Skeletal muscle satellite cell (primary cell): ENCODE results near the gene TP63.

Experiments used
- H3K27me3 ChIP-seq: 2 replicates; pipeline ENCODE4 v1.7.0; 2013; ENCODE audit warnings: low read length; ENCODE audit not compliant: control insufficient read depth, insufficient read depth
- H3K36me3 ChIP-seq: 2 replicates; pipeline ENCODE4 v1.7.0; 2013; ENCODE audit warnings: mild to moderate bottlenecking, control low read depth, low read length; ENCODE audit not compliant: insufficient read depth
- H3K4me1 ChIP-seq: 2 replicates; pipeline ENCODE4 v1.7.0; 2013; ENCODE audit warnings: low read length; ENCODE audit not compliant: control insufficient read depth, insufficient read depth
- H3K4me2 ChIP-seq: 2 replicates; pipeline ENCODE4 v1.7.0; 2013; ENCODE audit warnings: mild to moderate bottlenecking, low read length
- H3K4me3 ChIP-seq: 2 replicates; pipeline ENCODE4 v1.7.0; 2013; ENCODE audit warnings: low read length
- H3K9ac ChIP-seq: 2 replicates; pipeline ENCODE4 v1.7.0; 2013; ENCODE audit warnings: mild to moderate bottlenecking, low read depth, low read length, moderate library complexity
- H3K9me3 ChIP-seq: replicated peaks from 2 replicates; pipeline ENCODE4 v1.7.0; 2013; ENCODE audit warnings: mild to moderate bottlenecking, control low read depth, low read length

The TP63 gene

DNA sequence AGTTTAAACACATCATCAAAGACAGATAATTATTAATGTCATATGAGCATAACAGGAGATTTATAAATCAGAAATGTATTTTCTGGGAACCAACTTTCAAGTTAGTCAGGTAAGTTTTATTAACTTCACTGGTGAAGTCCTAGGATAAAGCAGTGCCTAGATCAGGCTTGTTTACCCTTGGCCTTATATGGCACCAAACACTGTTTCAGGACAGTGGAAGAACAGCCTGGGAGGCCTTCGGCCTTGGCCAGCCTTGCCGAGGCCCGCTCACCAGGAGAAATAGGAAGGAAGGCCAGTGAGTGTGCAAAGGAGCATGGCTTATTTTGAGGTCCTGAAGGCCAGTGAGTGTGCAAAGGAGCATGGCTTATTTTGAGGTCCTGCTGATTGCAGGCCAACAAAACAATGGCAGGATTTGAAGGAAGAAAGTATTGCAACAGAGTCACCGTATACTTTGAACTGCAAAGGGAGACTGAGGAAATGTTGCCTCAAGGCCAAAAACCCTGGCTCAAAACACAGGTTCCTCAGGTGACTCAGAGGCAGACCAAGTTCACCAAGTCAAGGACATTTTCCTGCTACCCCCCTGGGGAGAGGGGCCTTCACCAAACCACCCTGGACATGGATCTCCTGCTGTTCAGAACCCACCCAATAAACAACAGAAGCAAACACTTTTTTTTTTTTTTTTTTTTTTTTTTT, 174.3 kb downstream of the TP63 start:
- Histone ChIP-seq H3K4me1 (no peaks in the 10 kb centered on the region), H3K36me3 (no peaks in the 10 kb centered on the region)

DNA sequence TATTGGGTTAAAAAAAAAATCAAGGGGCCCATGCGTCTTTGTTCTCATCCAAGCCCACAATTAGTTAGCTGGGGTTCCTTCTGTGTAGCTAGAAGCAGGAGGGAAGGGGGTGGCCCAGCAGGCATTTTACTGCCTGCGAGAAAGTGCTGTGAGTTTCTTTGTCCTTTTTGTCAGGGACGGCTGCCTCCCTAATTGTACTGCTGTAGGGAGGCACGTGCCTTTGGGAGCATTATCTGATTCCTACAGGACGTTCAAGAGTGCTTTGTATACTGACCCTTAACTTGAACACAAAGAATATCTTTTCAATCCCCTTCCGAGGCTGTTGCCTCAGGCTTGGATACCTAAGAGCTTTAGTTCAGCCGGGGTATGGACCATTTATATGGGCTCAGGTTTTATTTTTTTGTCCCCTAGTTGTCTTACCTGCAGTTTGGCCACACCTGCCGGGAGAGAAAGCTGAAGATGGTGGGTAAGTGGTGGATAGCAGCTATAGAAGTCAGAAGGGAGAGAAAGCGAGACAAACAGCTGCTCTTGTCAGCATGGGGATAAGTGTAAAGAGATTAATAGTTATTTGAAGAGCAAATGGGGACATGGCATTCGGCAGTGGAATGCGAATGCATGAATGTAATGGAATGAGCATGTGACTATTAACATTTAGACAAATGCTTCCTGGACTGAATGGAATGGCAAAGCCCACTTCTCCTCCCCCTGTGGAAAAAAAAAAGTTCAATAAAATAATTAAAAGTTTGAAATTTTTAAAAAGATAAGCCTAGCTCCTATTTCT, 175.2 kb downstream of the TP63 start:
- no peak overlapping the region for H3K9ac ChIP-seq
- no peaks in the 10 kb centered on the region for H3K36me3 ChIP-seq
- H3K4me3 ChIP-seq, result no peak overlapping the region
- no peaks in the 10 kb centered on the region for H3K4me1 ChIP-seq
- no peaks in the 10 kb centered on the region for H3K27me3 ChIP-seq
- no peaks in the 10 kb centered on the region for H3K9me3 ChIP-seq
- no peak overlapping the region for H3K4me2 ChIP-seq

More for the DNA sequence above, 174.3 kb downstream of the TP63 start:
- Histone ChIP-seq H3K4me2 (no peak overlapping the region), H3K9ac (no peak overlapping the region), H3K9me3 (no peaks in the 10 kb centered on the region), H3K4me3 (no peak overlapping the region), H3K27me3 (no peaks in the 10 kb centered on the region)

DNA sequence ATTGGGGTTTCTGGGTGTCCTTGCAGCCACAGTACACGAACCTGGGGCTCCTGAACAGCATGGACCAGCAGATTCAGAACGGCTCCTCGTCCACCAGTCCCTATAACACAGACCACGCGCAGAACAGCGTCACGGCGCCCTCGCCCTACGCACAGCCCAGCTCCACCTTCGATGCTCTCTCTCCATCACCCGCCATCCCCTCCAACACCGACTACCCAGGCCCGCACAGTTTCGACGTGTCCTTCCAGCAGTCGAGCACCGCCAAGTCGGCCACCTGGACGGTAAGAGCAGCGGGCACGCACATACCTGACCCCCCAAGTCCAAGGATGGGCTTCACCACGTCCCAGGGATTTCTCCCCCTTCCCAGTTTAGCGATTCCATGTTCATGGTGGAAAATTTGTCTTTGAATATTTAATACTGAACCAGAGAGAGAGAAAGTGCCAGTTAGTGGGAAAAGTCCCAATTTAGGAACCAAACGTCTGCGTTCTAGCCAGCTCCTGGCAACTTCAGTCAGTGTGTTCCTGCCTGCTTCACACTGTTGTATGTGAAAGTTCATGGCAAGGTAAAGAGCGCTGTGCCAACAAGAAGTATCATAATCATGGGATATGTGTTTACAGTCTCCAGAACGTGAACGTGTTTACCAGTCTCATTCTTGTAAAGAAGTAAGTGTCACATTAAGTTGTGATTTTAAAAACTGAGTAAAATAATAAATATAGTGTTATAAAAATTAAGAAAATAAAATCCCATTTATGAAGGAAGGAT, 177.2 kb downstream of the TP63 start:
- Histone ChIP-seq H3K36me3 (no peaks in the 10 kb centered on the region), H3K27me3 (no peaks in the 10 kb centered on the region), H3K4me3 (no peak overlapping the region)

DNA sequence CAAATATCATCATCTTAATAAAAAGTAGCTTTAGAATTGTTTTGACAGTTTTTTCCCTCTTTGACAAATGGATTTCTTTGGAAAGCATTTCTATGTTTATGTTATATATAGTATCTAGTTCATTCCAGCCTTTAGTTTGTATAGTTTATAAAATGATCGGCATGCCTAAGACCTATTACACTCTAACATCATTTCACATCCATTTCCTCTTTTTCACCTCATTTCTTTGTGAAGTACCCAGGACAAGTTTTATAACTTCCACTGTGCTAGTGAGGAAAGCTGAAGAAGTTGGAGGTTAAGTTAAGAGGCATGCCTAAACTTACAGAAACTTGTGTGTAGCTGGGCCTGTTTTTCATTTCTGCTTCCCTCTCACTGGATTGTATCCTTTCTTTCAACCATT, 178.4 kb downstream of the TP63 start:
- no peak overlapping the region for H3K4me2 ChIP-seq
- no peaks in the 10 kb centered on the region for H3K4me1 ChIP-seq
- H3K27me3 ChIP-seq, result no peaks in the 10 kb centered on the region
- H3K9me3 ChIP-seq, result no peaks in the 10 kb centered on the region
- H3K4me3 ChIP-seq, result no peak overlapping the region
- H3K36me3 ChIP-seq, result no peaks in the 10 kb centered on the region
- no peak overlapping the region for H3K9ac ChIP-seq

More for the DNA sequence above, 177.2 kb downstream of the TP63 start:
- no peaks in the 10 kb centered on the region for H3K9me3 ChIP-seq
- no peaks in the 10 kb centered on the region for H3K4me1 ChIP-seq
- no peak overlapping the region for H3K4me2 ChIP-seq
- H3K9ac ChIP-seq, result no peak overlapping the region

DNA sequence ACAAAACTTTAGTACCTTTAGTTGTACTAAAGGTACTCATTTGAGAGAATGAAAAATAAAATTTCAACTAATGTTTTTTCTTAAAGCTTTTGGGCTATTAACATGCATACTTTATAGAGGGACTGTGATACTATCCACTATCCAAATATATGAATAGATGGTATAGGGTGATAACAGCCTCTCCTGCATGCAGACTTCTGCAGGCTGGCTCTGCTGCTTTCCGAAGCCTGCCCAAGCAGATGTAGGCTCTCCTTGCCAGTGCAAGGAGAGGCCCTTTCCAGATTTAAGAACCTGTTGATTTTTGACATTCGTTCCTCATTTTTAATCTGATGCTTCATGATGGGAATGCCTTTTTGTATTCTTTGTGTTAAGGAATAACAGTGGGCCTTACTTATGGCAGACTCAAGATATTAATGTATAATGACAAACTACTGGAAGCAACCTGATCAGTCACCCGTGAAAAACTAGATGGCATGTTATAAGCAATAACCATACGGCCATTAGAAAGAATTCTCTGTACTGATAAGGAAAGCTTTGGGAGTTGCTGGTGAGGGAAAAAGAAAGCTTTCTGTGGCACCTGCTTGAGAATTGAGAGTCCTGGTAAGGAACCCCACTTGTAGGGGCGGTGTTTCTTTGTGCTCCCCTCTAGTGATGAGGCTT, 181.7 kb downstream of the TP63 start:
- Histone ChIP-seq H3K9me3 (no peaks in the 10 kb centered on the region), H3K9ac (no peak overlapping the region), H3K4me2 (no peak overlapping the region), H3K4me1 (no peaks in the 10 kb centered on the region), H3K4me3 (no peak overlapping the region), H3K36me3 (no peaks in the 10 kb centered on the region), H3K27me3 (no peaks in the 10 kb centered on the region)

DNA sequence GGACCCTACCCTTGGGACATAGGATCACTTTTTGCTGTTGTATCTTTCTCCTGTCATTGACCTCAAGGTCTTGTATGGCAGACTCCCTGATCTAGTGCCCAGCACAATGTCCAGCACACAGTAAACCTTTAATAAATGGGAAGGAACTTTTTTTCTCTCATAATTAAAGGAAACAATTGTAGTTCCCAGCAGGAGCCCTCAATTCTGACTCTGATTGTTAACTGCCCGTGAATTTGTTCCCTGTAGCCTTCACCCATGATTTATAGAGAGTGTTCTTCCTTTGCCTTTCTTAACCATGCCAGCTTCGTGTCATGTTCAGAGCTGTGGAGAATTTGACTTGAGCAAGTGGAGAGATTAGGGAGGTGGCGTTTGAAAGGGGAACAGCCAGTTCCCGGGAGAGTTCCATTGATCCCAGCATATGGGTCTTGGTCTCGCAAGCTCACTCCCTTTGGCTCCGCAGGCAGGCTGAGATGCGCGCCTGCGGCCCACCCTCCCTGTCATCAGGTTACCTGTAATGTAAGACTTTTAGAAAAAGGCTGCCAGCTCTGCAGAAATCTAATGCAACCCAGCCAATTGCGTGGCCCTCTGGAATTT, 182.6 kb downstream of the TP63 start:
- Histone ChIP-seq H3K4me1 (no peaks in the 10 kb centered on the region), H3K36me3 (no peaks in the 10 kb centered on the region), H3K27me3 (no peaks in the 10 kb centered on the region), H3K9ac (no peak overlapping the region), H3K4me2 (no peak overlapping the region), H3K9me3 (no peaks in the 10 kb centered on the region), H3K4me3 (no peak overlapping the region)

DNA sequence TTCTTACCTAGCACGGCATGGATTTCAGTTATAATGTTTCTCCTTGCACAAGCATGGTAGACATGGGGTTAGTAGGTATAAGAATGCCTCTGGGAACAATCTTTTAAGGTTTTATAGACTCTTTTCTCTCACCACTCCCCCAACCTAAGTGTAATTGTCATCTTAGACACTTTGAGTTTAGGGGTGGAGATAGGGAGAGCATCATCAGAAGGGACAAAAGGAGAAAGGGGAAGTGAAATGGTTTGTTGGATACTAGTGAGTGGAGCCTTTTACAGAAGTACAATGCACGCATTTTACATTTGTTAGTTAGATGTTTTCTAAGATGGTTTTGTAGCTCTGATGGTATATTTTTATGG, 189.2 kb downstream of the TP63 start:
- H3K4me1 ChIP-seq, result peaks cover 12% of the 10 kb centered on the region
- H3K9ac ChIP-seq, result no peak overlapping the region
- H3K4me2 ChIP-seq, result no peak overlapping the region

DNA sequence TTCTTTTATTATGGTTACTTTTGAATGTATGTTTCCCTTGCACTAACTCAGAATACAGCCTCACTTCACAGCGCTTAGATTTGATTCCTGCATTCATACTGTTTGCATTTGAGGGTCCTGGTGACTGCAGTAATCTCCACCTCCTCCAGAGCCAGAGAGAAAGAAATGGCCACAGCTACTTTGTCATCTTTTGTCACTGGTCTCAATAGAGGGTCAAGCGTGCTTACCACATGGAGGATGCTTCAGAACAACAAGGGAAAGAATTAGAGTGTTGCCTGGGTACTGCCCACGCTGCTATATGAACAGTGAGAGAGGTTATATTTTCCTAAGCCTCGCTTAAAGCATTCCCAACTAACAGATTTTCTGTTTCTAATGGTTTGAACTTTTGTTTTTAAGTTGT, 190.1 kb downstream of the TP63 start:
- H3K9me3 ChIP-seq, result no peaks in the 10 kb centered on the region
- H3K4me1 ChIP-seq, result peaks cover 12% of the 10 kb centered on the region

More for the DNA sequence above, 189.2 kb downstream of the TP63 start:
- no peaks in the 10 kb centered on the region for H3K9me3 ChIP-seq
- H3K27me3 ChIP-seq, result no peaks in the 10 kb centered on the region
- no peaks in the 10 kb centered on the region for H3K36me3 ChIP-seq
- H3K4me3 ChIP-seq, result no peak overlapping the region

DNA sequence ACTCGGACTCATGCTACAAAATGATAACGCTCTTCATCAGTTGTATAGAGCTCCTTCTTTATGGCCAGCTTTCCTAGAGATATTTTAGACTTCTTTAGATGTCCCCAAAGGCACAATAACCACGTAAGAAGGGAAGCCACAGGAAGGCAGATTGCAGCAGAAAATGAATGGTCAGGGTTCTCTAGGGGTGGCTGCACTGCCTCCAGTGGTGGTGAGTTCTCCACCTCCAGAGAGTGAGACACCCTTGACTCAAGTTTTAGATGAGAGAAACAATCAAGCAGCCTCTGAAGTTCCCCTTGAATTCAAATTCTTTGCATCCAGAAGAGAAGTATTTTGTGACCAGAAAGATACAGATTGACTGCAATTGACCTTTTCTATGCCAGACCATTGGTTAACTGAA, 191.5 kb downstream of the TP63 start:
- Histone ChIP-seq H3K4me2 (no peak overlapping the region), H3K36me3 (no peaks in the 10 kb centered on the region), H3K4me1 (peaks cover 12% of the 10 kb centered on the region), H3K9ac (no peak overlapping the region), H3K9me3 (no peaks in the 10 kb centered on the region), H3K27me3 (no peaks in the 10 kb centered on the region), H3K4me3 (no peak overlapping the region)

More for the DNA sequence above, 190.1 kb downstream of the TP63 start:
- H3K4me2 ChIP-seq, result no peak overlapping the region
- H3K4me3 ChIP-seq, result no peak overlapping the region
- H3K36me3 ChIP-seq, result no peaks in the 10 kb centered on the region
- no peaks in the 10 kb centered on the region for H3K27me3 ChIP-seq
- H3K9ac ChIP-seq, result no peak overlapping the region

DNA sequence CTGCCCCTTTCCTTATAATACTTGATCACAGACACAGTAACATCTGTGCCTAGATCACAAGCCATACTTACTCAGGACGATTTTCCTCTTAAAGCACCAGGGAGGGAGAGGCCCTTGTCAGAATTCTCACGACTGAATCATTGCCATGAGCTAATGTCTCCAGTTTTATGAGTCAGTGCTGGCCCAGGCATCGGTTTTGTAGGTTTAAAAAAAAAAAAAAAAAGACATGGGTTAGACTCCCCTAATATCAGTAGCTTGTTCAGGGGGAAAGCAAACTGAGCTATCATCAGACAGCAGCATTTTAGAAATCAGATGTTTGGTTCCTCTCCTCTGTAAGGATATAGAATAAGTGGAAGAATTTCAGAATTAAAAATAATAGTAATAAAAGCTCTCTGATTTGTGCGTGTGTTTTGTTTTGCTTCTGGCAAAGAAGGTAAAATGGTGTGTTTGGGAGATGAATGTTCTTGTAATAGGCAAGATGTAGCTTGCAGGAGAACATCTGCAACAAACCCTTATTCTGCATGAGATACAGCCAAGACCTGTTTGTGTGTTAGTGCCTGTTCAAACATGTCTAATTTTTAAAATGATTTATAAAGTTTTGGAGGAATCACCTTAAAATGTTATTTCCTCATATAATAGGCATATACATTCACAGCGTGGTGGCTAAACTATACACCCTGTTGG, 193.6 kb downstream of the TP63 start:
- Histone ChIP-seq H3K9ac (no peak overlapping the region), H3K27me3 (no peaks in the 10 kb centered on the region), H3K4me1 (peaks cover 12% of the 10 kb centered on the region), H3K4me2 (peak overlapping the region; percentile 17), H3K4me3 (no peak overlapping the region), H3K9me3 (no peaks in the 10 kb centered on the region), H3K36me3 (no peaks in the 10 kb centered on the region)
